Measurements from ENCODE around the gene FUT7.

DNA sequence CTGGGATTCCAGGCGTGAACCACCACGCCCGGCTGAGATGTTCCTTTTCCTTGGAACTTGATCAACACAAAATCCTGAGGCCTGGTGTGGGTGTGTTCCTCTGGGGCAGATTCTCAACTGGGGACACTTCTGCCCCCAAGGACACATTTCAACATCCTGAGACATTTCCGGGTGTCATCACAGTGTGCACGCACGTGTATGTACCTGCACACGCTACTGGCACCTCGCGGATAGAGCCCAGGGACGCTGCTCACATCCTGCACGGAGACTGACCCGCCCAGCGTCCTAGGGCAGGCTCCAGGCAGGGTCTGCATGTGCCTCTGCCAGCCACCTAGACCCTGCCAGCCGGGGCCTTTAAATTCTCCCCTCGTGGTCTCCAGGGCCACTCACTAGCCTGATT lies 30.5 kb upstream of the FUT7 start:
- TF ChIP-seq TAF1 (IDR thresholded peaks at IDR 0.05; ENCODE audit: low read depth, low read length) = no peak
- no peak for TF ChIP-seq POLR2AphosphoS5 (IDR thresholded peaks at IDR 0.05; ENCODE audit: low read depth, low read length)

Measured in GM12891 (cell line).